Mucosa of descending colon (tissue), 3 donors: ENCODE results near the gene WFDC11. TPM values are rescaled to one million over a fixed set of nuclear protein-coding genes. Genes with fewer than 3 reads are reported as not detected.
"Not testable (repeated sequence)": the region's sequence is repeated elsewhere in the genome, so short reads cannot be mapped to it uniquely, and the experiment has no call there.

Source experiments
- ATAC-seq: fragments of 200-7000 bp; cut with Tn5 transposase; one replicate; pipeline ENCODE4 v1.9.1; 2020; ENCODE audit warnings: mild to moderate bottlenecking, moderate library complexity
- DNase-seq, 3 donors: peaks; one replicate each; pipeline ENCODE4 v3.0.0-alpha.2; 2020
- H3K36me3 ChIP-seq: fragments of 200-600 bp; one replicate; pipeline ENCODE4 v1.8.0; 2021; ENCODE audit warnings: low read depth, mild to moderate bottlenecking
- H3K4me1 ChIP-seq: fragments of 200-600 bp; one replicate; pipeline ENCODE4 v1.8.0; 2021; ENCODE audit warnings: low read depth, mild to moderate bottlenecking
- H3K4me3 ChIP-seq: fragments of 200-600 bp; one replicate; pipeline ENCODE4 v1.8.0; 2021; ENCODE audit warnings: mild to moderate bottlenecking
- H3K9me3 ChIP-seq: fragments of 200-600 bp; one replicate; pipeline ENCODE4 v1.8.0; 2021; ENCODE audit warnings: mild to moderate bottlenecking
- CTCF ChIP-seq: fragments of 200-600 bp; IDR thresholded peaks from one replicate; pipeline ENCODE4 v1.8.0; 2022; ENCODE audit warnings: antibody characterized with exemption, mild to moderate bottlenecking
- intact Hi-C, 2 donors: fragments of 100-400 bp; cut with DNase I in 1 of 2; cut with micrococcal nuclease in 1 of 2; formaldehyde crosslinking; loops; one replicate each; pipeline versions ENCODE4 v1.11.0 to v1.11.1; 2022; cut with DNase I, micrococcal nuclease
- total RNA-seq, 3 donors: library from RNA; stranded (reverse); fragmentation: NEBNext Ultra II Directional in 2 of 3; extraction: Animal tissue kit (Norgen Biotek cat#: 25700) in 2 of 3; gene quantifications; one replicate each; pipeline versions ENCODE4 v1.2.1 to v1.2.4, GENCODE V29; 2021 to 2023
- donor health status: DM: no; HTN: no; CAD: no; lungs with moderate emphysema.
- donor health status: DM: no; HTN: no; CAD: no.
- donor health status: DM: no; HTN: yes; CAD: no.

WFDC11 gene
- total RNA-seq, 3 donors from 2014 or later = not detected

DNA sequence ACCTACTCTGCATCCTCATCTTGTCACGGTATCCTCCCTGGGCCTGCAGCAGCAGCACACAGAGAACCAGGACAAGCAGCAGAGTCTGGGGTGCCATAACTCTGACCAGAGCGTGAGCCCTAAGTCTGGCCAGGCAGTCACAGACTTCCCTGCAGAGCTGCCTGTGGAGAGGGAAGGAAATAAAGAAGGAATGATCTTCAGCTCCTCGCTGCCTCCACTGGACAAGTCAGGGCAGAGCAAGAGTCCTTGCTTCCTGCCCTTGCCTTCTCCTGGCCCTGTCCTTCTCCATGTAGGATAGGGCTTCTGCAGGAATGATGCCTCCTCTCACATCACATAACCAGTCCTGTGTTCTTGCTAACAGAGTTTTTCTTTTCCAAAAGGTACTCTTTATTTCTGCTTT lies 15.9 kb upstream of the WFDC11 start:
- DNase-seq (peak in 1 of 3 donors; percentile 11), ATAC-seq (peak; percentile 51)
- Histone ChIP-seq H3K4me1 (no peaks in the 10 kb centered on the region), H3K9me3 (no peaks in the 10 kb centered on the region), H3K36me3 (no peaks in the 10 kb centered on the region), H3K4me3 (no peak overlapping the region)
- intact Hi-C loops = no loop called here
- TF ChIP-seq CTCF = no peak

GRCh38 chr20:45679650-45680049 lies 9.6 kb upstream of the WFDC11 start:
- Histone ChIP-seq H3K4me1 (no peaks in the 10 kb centered on the region), H3K4me3 (no peak overlapping the region), H3K9me3 (peaks cover 20% of the 10 kb centered on the region), H3K36me3 (no peaks in the 10 kb centered on the region)
- intact Hi-C loops = no loop called here
- TF ChIP-seq CTCF = no peak
- ATAC-seq (no peak), DNase-seq (no peak)

GRCh38 chr20:45672765-45673164 lies 2.7 kb upstream of the WFDC11 start:
- ATAC-seq (no peak), DNase-seq (no peak)
- H3K9me3 ChIP-seq = no peaks in the 10 kb centered on the region
- H3K4me3 ChIP-seq = no peak overlapping the region
- intact Hi-C loops = no loop called here
- no peaks in the 10 kb centered on the region for H3K4me1 ChIP-seq
- no peaks in the 10 kb centered on the region for H3K36me3 ChIP-seq
- TF ChIP-seq CTCF = no peak

DNA sequence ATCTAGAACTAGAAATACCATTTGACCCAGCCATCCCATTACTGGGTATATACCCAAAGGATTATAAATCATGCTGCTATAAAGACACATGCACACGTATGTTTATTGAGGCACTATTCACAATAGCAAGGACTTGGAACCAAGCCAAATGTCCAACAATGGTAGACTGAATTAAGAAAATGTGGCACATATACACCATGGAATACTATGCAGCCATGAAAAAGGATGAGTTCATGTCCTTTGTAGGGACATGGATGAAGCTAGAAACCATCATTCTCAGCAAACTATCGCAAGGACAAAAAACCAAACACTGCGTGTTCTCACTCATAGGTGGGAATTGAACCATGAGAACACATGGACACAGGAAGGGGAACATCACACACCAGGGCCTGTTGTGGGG lies 13.0 kb downstream of the WFDC11 start:
- ATAC-seq, DNase-seq, H3K4me1 ChIP-seq, intact Hi-C loops, H3K36me3 ChIP-seq, H3K9me3 ChIP-seq, H3K4me3 ChIP-seq: not testable (repeated sequence)

DNA sequence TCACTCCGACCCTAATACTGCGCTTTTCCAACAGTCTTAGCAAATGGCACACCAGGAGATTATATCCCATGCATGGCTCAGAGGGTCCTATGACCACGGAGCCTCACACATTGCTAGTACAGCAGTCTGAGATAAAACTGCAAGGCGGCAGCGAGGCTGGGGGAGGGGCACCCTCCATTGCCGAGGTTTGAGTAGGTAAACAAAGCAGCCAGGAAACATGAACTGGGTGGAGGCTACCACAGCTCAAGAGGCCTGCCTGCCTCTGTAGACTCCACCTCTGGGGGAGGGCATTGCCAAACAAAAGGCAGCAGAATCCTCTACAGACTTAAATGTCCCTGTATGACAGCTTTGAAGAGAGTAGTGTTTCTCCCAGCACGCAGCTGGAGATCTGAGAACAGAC lies 18.3 kb downstream of the WFDC11 start:
- H3K4me3 ChIP-seq, H3K9me3 ChIP-seq, ATAC-seq, intact Hi-C loops, H3K36me3 ChIP-seq, H3K4me1 ChIP-seq: not testable (repeated sequence)
- peak in 2 of 3 donors; percentile 47 to 53 for DNase-seq

- no peaks in the 10 kb centered on the region for H3K9me3 ChIP-seq
- no peak for TF ChIP-seq CTCF
- H3K4me3 ChIP-seq = no peak overlapping the region
- no peak for DNase-seq
- intact Hi-C loops = no loop called here
- H3K36me3 ChIP-seq = no peaks in the 10 kb centered on the region
- no peak for ATAC-seq
- no peaks in the 10 kb centered on the region for H3K4me1 ChIP-seq
Measured at GRCh38 chr20:45649312-45649863, 20.7 kb downstream of the WFDC11 start.

DNA sequence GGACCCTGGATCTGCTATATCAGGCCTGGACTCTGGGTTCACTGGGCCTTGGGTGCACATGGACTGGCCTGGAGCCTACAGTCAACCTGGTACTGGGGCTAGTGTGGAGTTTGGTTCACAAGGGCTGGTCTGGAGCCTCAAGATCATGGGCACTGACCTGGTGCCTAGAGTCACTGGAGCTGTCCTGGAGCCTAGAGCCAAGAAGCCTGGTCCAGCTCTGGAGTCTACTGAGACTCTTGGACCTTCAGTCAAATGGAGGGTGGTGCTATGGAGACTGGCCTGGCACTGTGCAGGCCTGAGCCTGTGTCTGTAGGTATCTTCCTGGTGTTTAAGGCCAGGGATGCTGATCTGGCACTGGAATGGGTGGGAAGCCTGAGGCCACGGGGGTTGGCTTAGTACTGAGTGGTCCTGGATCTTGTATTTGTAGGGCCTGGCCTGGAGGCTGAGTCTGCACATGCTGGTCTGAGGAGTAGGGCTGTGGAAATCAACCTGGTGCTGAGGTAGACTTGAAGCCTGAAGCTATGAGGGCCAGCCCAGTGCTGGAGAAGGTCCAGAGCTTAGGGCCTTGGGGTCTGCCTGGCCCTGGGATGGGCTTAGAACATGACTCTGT lies 22.5 kb downstream of the WFDC11 start:
- no peaks in the 10 kb centered on the region for H3K36me3 ChIP-seq
- DNase-seq (no peak), ATAC-seq (no peak)
- TF ChIP-seq CTCF = no peak
- no peaks in the 10 kb centered on the region for H3K4me1 ChIP-seq
- intact Hi-C loops = no loop called here
- no peak overlapping the region for H3K4me3 ChIP-seq
- H3K9me3 ChIP-seq = no peaks in the 10 kb centered on the region
